K562 (cell line): Measurements from ENCODE around the gene DCDC2. TPM values are rescaled to one million over a fixed set of nuclear protein-coding genes. Genes with fewer than 3 reads are reported as not detected.

Experiments used
- ATAC-seq: fragments of 200-7000 bp; cut with Tn5 transposase; 3 replicates; pipeline ENCODE4 v1.9.1; 2020; ENCODE audit warnings: moderate library complexity
- Bru-seq: library from RNA; stranded (reverse); fragments of 400-500 nt; gene quantifications from one replicate; lab custom pipeline; 2021; lab: Mats Ljungman, UMichigan
- BruChase-seq, 2 experiments: library from RNA; stranded (reverse); fragments of 400-500 nt; gene quantifications; one replicate each; lab custom pipeline; 2021; lab: Mats Ljungman, UMichigan
- BruUV-seq: library from RNA; stranded (reverse); fragments of 400-500 nt; replicated peaks from 2 replicates; lab custom pipeline; 2021; lab: Mats Ljungman, UMichigan
- CTCF ChIA-PET: fragments of 300-600 bp; formaldehyde crosslinking; extraction: SDS; loops from one replicate; lab custom pipeline; 2021; ENCODE audit warnings: low intra/inter-chr PET ratio; lab: Yijun Ruan, JAX
- POLR2A ChIA-PET: fragments of 300-600, 350-650 bp; sonication (Branson Sonifier 250); formaldehyde crosslinking; extraction: SDS; loops from one replicate; lab custom pipeline; 2021; ENCODE audit warnings: antibody characterized with exemption, inconsistent platforms; lab: Yijun Ruan, JAX
- DNase-seq, 4 experiments: peaks; one replicate each; pipeline versions ENCODE4 v3.0.0 to v3.0.0-alpha.2; 2011 to 2018; ENCODE audit warnings: low spot score in 3 of 4, mixed read lengths in 3 of 4; ENCODE audit errors: extremely low read depth in 1 of 4
- FAIRE-seq: peaks from 2 replicates; lab custom pipeline; 2011; peaks lifted over from hg19 to GRCh38; lab: Jason Lieb, UNC
- H2AFZ ChIP-seq: 2 replicates; pipeline ENCODE4 v1.6.0; 2011; ENCODE audit warnings: low read depth, low read length, control low read depth, inconsistent platforms
- H3K27ac ChIP-seq: fragments of 200-600 bp; 3 replicates; pipeline ENCODE4 v1.8.0; 2011; ENCODE audit warnings: low read depth, mild to moderate bottlenecking, control low read depth, inconsistent platforms, low read length, moderate library complexity, mixed read lengths; ENCODE audit errors: extremely low read depth
- H3K27me3 ChIP-seq, 2 experiments: fragments of 300-600 bp in 1 of 2; 2 replicates in 1 of 2; 3 replicates in 1 of 2; pipeline versions ENCODE4 v1.6.0 to v1.8.0; 2011; ENCODE audit warnings: inconsistent platforms in 2 of 2, low read length in 2 of 2, mild to moderate bottlenecking in 1 of 2, mixed read lengths in 1 of 2, moderate library complexity in 1 of 2; ENCODE audit not compliant: control insufficient read depth in 2 of 2, insufficient read depth in 2 of 2
- H3K36me3 ChIP-seq: fragments of 300-600 bp; 3 replicates; pipeline ENCODE4 v1.8.0; 2011; ENCODE audit warnings: mild to moderate bottlenecking, low read length, inconsistent platforms; ENCODE audit not compliant: control insufficient read depth, insufficient read depth
- H3K4me1 ChIP-seq, 2 experiments: fragments of 200-600 bp in 1 of 2; replicated peaks in 1 of 2; 2 replicates in 1 of 2; 3 replicates in 1 of 2; pipeline versions ENCODE4 v1.5.1 to v1.8.0; 2011; ENCODE audit warnings: inconsistent platforms in 2 of 2, low read length in 2 of 2, mild to moderate bottlenecking in 1 of 2, mixed read lengths in 1 of 2, moderate library complexity in 1 of 2; ENCODE audit not compliant: control insufficient read depth in 2 of 2, insufficient read depth in 2 of 2
- H3K4me2 ChIP-seq: 2 replicates; pipeline ENCODE4 v1.6.1; 2011; ENCODE audit warnings: low read length, control low read depth, inconsistent platforms, mixed read lengths; ENCODE audit not compliant: insufficient read depth
- H3K4me3 ChIP-seq: fragments of 200-600 bp; sonication (generic), shearing (Covaris generic); 2 replicates; pipeline ENCODE4 v1.5.1; 2016; ENCODE audit warnings: control low read depth, inconsistent platforms
- H3K79me2 ChIP-seq: fragments of 200-600 bp; 3 replicates; pipeline ENCODE4 v1.8.0; 2011; ENCODE audit warnings: low read length, inconsistent platforms; ENCODE audit not compliant: control insufficient read depth, insufficient read depth
- H3K9ac ChIP-seq, 2 experiments: 2 replicates each; pipeline versions ENCODE4 v1.6.0 to v1.6.1; 2011; ENCODE audit warnings: low read depth in 2 of 2, low read length in 2 of 2, control low read depth in 1 of 2, inconsistent platforms in 1 of 2, mild to moderate bottlenecking in 1 of 2, mixed read lengths in 1 of 2; ENCODE audit not compliant: insufficient read depth in 1 of 2
- H3K9me1 ChIP-seq: one replicate; pipeline ENCODE4 v1.6.0; 2011; ENCODE audit warnings: inconsistent platforms, mild to moderate bottlenecking, low read length, moderate library complexity; ENCODE audit not compliant: control insufficient read depth, insufficient read depth
- H3K9me3 ChIP-seq: replicated peaks from 2 replicates; pipeline ENCODE4 v1.5.1; 2011; ENCODE audit warnings: low read depth, low read length, inconsistent platforms; ENCODE audit not compliant: control insufficient read depth, insufficient read depth
- H4K20me1 ChIP-seq: replicated peaks from 2 replicates; pipeline ENCODE4 v1.6.1; 2011; ENCODE audit warnings: low read length, inconsistent platforms, mixed read lengths; ENCODE audit not compliant: control insufficient read depth, insufficient read depth
- CXXC5 ChIP-seq: fragments of 250-450 bp; sonication (Bioruptor Pico); IDR thresholded peaks from 2 replicates; pipeline ENCODE4 v1.8.0; 2022; ENCODE audit warnings: inconsistent platforms, mild to moderate bottlenecking, moderate library complexity
- KLF13 ChIP-seq: fragments of 450-650 bp; IDR thresholded peaks from 2 replicates; pipeline ENCODE4 v1.6.1; 2016; ENCODE audit warnings: missing genetic modification characterization, low read depth, mild to moderate bottlenecking, missing compliant biosample characterization, moderate library complexity, borderline replicate concordance
- TBP ChIP-seq: optimal IDR thresholded peaks from 2 replicates; pipeline ENCODE3; 2011; ENCODE audit warnings: low read depth, low read length, improper control_type of control experiment
- ZHX1 ChIP-seq: fragments of 150-350 bp; conservative IDR thresholded peaks from 2 replicates; pipeline ENCODE4 v1.6.1; 2014; ENCODE audit warnings: low read length
- WGBS: fragments of 100-300 bp; shearing (Covaris generic); methylation state at CpG from one replicate; pipeline ENCODE4 v1.1.6; 2016; ENCODE audit warnings: low coverage, mixed read lengths; ENCODE audit not compliant: insufficient coverage; ENCODE audit errors: missing lambda C conversion rate; 5-methylcytosine and 5-hydroxymethylcytosine counted together
- in situ Hi-C: fragments of 300-500 bp; cut with MboI; formaldehyde crosslinking; loops from 4 replicates; pipeline ENCODE4 v1.15.0; 2018; ENCODE audit warnings: inconsistent platforms, mixed read lengths
- intact Hi-C: fragments of 100-400 bp; cut with micrococcal nuclease; formaldehyde crosslinking; loops from 2 replicates; pipeline ENCODE4 v1.14.2; 2022
- long read RNA-seq, 3 experiments: library from polyadenylated mRNA in 2 of 3; library from RNA in 1 of 3; unstranded in 2 of 3; stranded (forward) in 1 of 3; transcript quantifications; one replicate each; pipeline ENCODE4 v2.0.0, GENCODE V29; 2019 to 2022
- polyA minus RNA-seq, 3 experiments: library from RNA; depleted of rRNA, polyadenylated mRNA; stranded (reverse); fragments of >200 nt; gene quantifications; 2 replicates each; pipeline ENCODE4 v1.2.3, GENCODE V29; 2011
- polyA plus RNA-seq, 8 experiments: library from polyadenylated mRNA; depleted of rRNA in 4 of 8; stranded (reverse) in 5 of 8; unstranded in 3 of 8; fragments of >200 nt; fragmentation: Nextera tagmentation in 2 of 8; fragmentation: Illumina TruSeq in 1 of 8; extraction: Ambion mirVana in 2 of 8; extraction: Trizol in 1 of 8; gene quantifications; 2 replicates each; pipeline versions ENCODE4 v1.2.1 to v1.2.3, GENCODE V29; 2011 to 2014; ENCODE audit warnings: inconsistent platforms in 1 of 8, missing spikeins in 1 of 8
- total RNA-seq, 7 experiments: library from RNA; depleted of rRNA in 6 of 7; stranded (reverse); fragments of >200 nt in 6 of 7; fragmentation: Illumina TruSeq in 2 of 7; extraction: Trizol in 2 of 7; gene quantifications; 2 replicates each; pipeline versions ENCODE4 v1.2.1 to v1.2.3, GENCODE V29; 2011 to 2021; ENCODE audit warnings: low replicate concordance in 1 of 7
- TF ChIP-seq, protein P1 (sequence below): sonication (generic); formaldehyde crosslinking; IDR thresholded peaks from 2 replicates; pipeline ENCODE4 v1.4.0; 2020; ENCODE audit warnings: mild to moderate bottlenecking, missing genetic modification reagents
- TF ChIP-seq, protein P2 (sequence below): fragments of 250-450 bp; sonication (Bioruptor Pico); IDR thresholded peaks from 2 replicates; pipeline ENCODE4 v1.9.0; 2021; ENCODE audit warnings: mild to moderate bottlenecking

DCDC2 gene
- not detected in 2 replicates for total RNA-seq (2011; cell fraction: chromatin; rRNA removed; ENCODE audit: low replicate concordance)
- not detected in 2 replicates for total RNA-seq (2011; cell fraction: nucleolus; rRNA removed)
- not detected in 2 replicates for total RNA-seq (2011; cell fraction: nucleoplasm; rRNA removed)
- total RNA-seq (2014; rRNA removed) (not detected in 2 replicates), total RNA-seq (2014; rRNA removed; fragmentation: Illumina TruSeq; extraction: Trizol) (not detected in 2 replicates), total RNA-seq (2015; rRNA removed; fragmentation: Illumina TruSeq; extraction: Trizol) (not detected in 2 replicates), total RNA-seq (2021) (0.04 TPM in 1 of 2 replicates, not detected in the other), polyA plus RNA-seq (2011; rRNA removed) (not detected in 2 replicates), polyA plus RNA-seq (2014; fragmentation: Illumina TruSeq; extraction: Trizol) (not detected in 2 replicates), polyA plus RNA-seq (2014; fragmentation: Nextera tagmentation; extraction: Ambion mirVana) (not detected), polyA plus RNA-seq (2014; rRNA removed) (not detected in 2 replicates), polyA minus RNA-seq (2011; rRNA and poly(A)+ RNA removed) (not detected in 2 replicates), Bru-seq, nascent RNA (percentile 3 among the genes with signal in this experiment), BruChase-seq, experiment 1, labeled RNA remaining after a 2-hour chase (percentile 5 among the genes with signal in this experiment), BruChase-seq, experiment 2, labeled RNA remaining after a 6-hour chase (percentile 7 among the genes with signal in this experiment)
- not detected in 2 replicates for polyA plus RNA-seq (2011; cell fraction: cytosol; rRNA removed)
- polyA plus RNA-seq (2011; cell fraction: nucleus; rRNA removed), result not detected in 2 replicates
- 0.01 and 0.03 TPM in 2 replicates for polyA plus RNA-seq (2012)
- not detected in 2 replicates for polyA minus RNA-seq (2011; cell fraction: cytosol; rRNA and poly(A)+ RNA removed)
- not detected in 2 replicates for polyA minus RNA-seq (2011; cell fraction: nucleus; rRNA and poly(A)+ RNA removed)
- long read RNA-seq, experiment 1, result 0 reads
- long read RNA-seq, experiment 2, result 0 reads
- long read RNA-seq, experiment 3, result 0 reads

GRCh38 chr6:24357336-24358218, at the start of gene DCDC2:
Gene DCDC2, minus strand, starts transcription at chr6:24358059. Its CDS starts 309 bp downstream, at chr6:24357750.
- Histone ChIP-seq H3K4me3 (0 out of 2 replicates have a peak within 1 kb of the TSS, but pooled peaks have one; percentile 10), H2AFZ (peak within 1 kb of the TSS; percentile 79), H3K4me1 (peaks cover 0 to 14% of the 10 kb centered on the region in 2 experiments; a peak in 3 of 5 replicates), H3K27me3 (peaks cover 20 to 22% of the 10 kb centered on the region in 2 experiments; a peak in 4 of 5 replicates), H3K36me3 (no peaks in the 10 kb centered on the region), H3K79me2 (no peaks in the 10 kb centered on the region), H3K9me3 (no peaks in the 10 kb centered on the region), H3K9me1 (peaks cover 3% of the 10 kb centered on the region), H3K9ac (peak within 1 kb of the TSS in 1 of 2 experiments; percentile 68; a peak in 1 of 4 replicates), H3K4me2 (peak within 1 kb of the TSS; percentile 56), H3K27ac (no peak within 1 kb of the TSS), H4K20me1 (no peaks in the 10 kb centered on the region)
- POLR2A ChIA-PET, result interaction anchor here (0.5 to 1.1 kb wide), 2 partner anchors 41 to 627 kb away, joined by 3 read pairs; no protein-coding TSS in a partner anchor
- FAIRE-seq (no peak), ATAC-seq (peak; percentile 70), DNase-seq (peak in 1 of 4 experiments; percentile 14)
- in situ Hi-C loops (no loop called here), intact Hi-C loops (no loop called here)
- BruUV-seq, result no TSS peak
- CTCF ChIA-PET, result no interaction called here
- TF ChIP-seq TBP, result no peak
- no peak for TF ChIP-seq KLF13 (tag)
- TF ChIP-seq, protein P1, sequence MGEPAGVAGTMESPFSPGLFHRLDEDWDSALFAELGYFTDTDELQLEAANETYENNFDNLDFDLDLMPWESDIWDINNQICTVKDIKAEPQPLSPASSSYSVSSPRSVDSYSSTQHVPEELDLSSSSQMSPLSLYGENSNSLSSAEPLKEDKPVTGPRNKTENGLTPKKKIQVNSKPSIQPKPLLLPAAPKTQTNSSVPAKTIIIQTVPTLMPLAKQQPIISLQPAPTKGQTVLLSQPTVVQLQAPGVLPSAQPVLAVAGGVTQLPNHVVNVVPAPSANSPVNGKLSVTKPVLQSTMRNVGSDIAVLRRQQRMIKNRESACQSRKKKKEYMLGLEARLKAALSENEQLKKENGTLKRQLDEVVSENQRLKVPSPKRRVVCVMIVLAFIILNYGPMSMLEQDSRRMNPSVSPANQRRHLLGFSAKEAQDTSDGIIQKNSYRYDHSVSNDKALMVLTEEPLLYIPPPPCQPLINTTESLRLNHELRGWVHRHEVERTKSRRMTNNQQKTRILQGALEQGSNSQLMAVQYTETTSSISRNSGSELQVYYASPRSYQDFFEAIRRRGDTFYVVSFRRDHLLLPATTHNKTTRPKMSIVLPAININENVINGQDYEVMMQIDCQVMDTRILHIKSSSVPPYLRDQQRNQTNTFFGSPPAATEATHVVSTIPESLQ (CRISPR knock-in tag), result no peak
- TF ChIP-seq, protein P2, sequence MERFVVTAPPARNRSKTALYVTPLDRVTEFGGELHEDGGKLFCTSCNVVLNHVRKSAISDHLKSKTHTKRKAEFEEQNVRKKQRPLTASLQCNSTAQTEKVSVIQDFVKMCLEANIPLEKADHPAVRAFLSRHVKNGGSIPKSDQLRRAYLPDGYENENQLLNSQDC (CRISPR knock-in tag), result no peak
- 0 out of 2 replicates have a peak, but pooled peaks have one; percentile 9 for TF ChIP-seq CXXC5
- no peak for TF ChIP-seq ZHX1
- TF ChIP-seq, all 486 proteins: peak for 1
- 19% methylated on average over 61 of the region's 61 CpGs for WGBS
